ENCODE measurements around the gene ERLEC1.
"Not testable (repeated sequence)": the region's sequence is repeated elsewhere in the genome, so short reads cannot be mapped to it uniquely, and the experiment has no call there.

The ERLEC1 gene

GRCh38 chr2:53826587-53827397 is 39.9 kb downstream of the ERLEC1 start:
- DNase-seq: no peak
- in situ Hi-C loops (cut with MboI; ENCODE audit: low pct_unique_long_range_greater_than_20kb, low sequenced_read_pairs): no loop called here

- in situ Hi-C loops (cut with MboI; ENCODE audit: low pct_unique_long_range_greater_than_20kb, low sequenced_read_pairs): no loop called here
- no peak for DNase-seq
Observed at GRCh38 chr2:53827398-53828175, 40.7 kb downstream of the ERLEC1 start.

GRCh38 chr2:53828331-53828730 is 41.5 kb downstream of the ERLEC1 start:
- DNase-seq: no peak
- in situ Hi-C loops (cut with MboI; ENCODE audit: low pct_unique_long_range_greater_than_20kb, low sequenced_read_pairs): no loop called here

- in situ Hi-C loops (cut with MboI; ENCODE audit: low pct_unique_long_range_greater_than_20kb, low sequenced_read_pairs): no loop called here
- no peak for DNase-seq
Observed at GRCh38 chr2:53829273-53829979, 42.6 kb downstream of the ERLEC1 start.

- in situ Hi-C loops (cut with MboI; ENCODE audit: low pct_unique_long_range_greater_than_20kb, low sequenced_read_pairs); DNase-seq: not testable (repeated sequence)
Observed at GRCh38 chr2:53829980-53830290, 43.1 kb downstream of the ERLEC1 start.

- in situ Hi-C loops (cut with MboI; ENCODE audit: low pct_unique_long_range_greater_than_20kb, low sequenced_read_pairs): no loop called here
- no peak for DNase-seq
Observed at GRCh38 chr2:53840580-53840979, 53.7 kb downstream of the ERLEC1 start.

GRCh38 chr2:53841651-53842050 is 54.8 kb downstream of the ERLEC1 start:
- DNase-seq; in situ Hi-C loops (cut with MboI; ENCODE audit: low pct_unique_long_range_greater_than_20kb, low sequenced_read_pairs): not testable (repeated sequence)

- no peak for DNase-seq
Observed at GRCh38 chr2:53842891-53843290, 56.0 kb downstream of the ERLEC1 start.

GRCh38 chr2:53843595-53843994 is 56.8 kb downstream of the ERLEC1 start:
- DNase-seq: no peak
- in situ Hi-C loops (cut with MboI; ENCODE audit: low pct_unique_long_range_greater_than_20kb, low sequenced_read_pairs): no loop called here

More at GRCh38 chr2:53842891-53843290, 56.0 kb downstream of the ERLEC1 start:
- in situ Hi-C loops (cut with MboI; ENCODE audit: low pct_unique_long_range_greater_than_20kb, low sequenced_read_pairs): no loop called here

GRCh38 chr2:53848062-53848461 is 61.2 kb downstream of the ERLEC1 start:
- DNase-seq: no peak
- in situ Hi-C loops (cut with MboI; ENCODE audit: low pct_unique_long_range_greater_than_20kb, low sequenced_read_pairs): no loop called here

- in situ Hi-C loops (cut with MboI; ENCODE audit: low pct_unique_long_range_greater_than_20kb, low sequenced_read_pairs); DNase-seq: not testable (repeated sequence)
Observed at GRCh38 chr2:53851052-53851757, 64.4 kb downstream of the ERLEC1 start.

GRCh38 chr2:53852532-53852931 is 65.7 kb downstream of the ERLEC1 start:
- no peak for DNase-seq
- in situ Hi-C loops (cut with MboI; ENCODE audit: low pct_unique_long_range_greater_than_20kb, low sequenced_read_pairs): no loop called here

- in situ Hi-C loops (cut with MboI; ENCODE audit: low pct_unique_long_range_greater_than_20kb, low sequenced_read_pairs): no loop called here
- DNase-seq: no peak
Observed at GRCh38 chr2:53854678-53855077, 67.8 kb downstream of the ERLEC1 start.

- in situ Hi-C loops (cut with MboI; ENCODE audit: low pct_unique_long_range_greater_than_20kb, low sequenced_read_pairs): no loop called here
Observed at GRCh38 chr2:53856272-53856671, 69.4 kb downstream of the ERLEC1 start.

GRCh38 chr2:53859206-53860181 is 72.7 kb downstream of the ERLEC1 start, which contains the start of gene GPR75:
GPR75 (minus strand) TSS chr2:53859967; CDS start chr2:53854756, 5,211 bp downstream.
- in situ Hi-C loops (cut with MboI; ENCODE audit: low pct_unique_long_range_greater_than_20kb, low sequenced_read_pairs): no loop called here
- no peak for DNase-seq

More at GRCh38 chr2:53856272-53856671, 69.4 kb downstream of the ERLEC1 start:
- DNase-seq: no peak

- in situ Hi-C loops (cut with MboI; ENCODE audit: low pct_unique_long_range_greater_than_20kb, low sequenced_read_pairs): no loop called here
- no peak for DNase-seq
Observed at GRCh38 chr2:53861824-53862223, 75.0 kb downstream of the ERLEC1 start.

GRCh38 chr2:53863538-53864227 is 76.8 kb downstream of the ERLEC1 start:
- DNase-seq: no peak
- in situ Hi-C loops (cut with MboI; ENCODE audit: low pct_unique_long_range_greater_than_20kb, low sequenced_read_pairs): no loop called here

Measured in KBM-7 (cell line).